Smooth muscle cell of the brain vasculature (primary cell): Measurements from ENCODE around the gene POLR3F.
A peak's percentile ranks its signal among the peaks of the same experiment; 100 is the strongest.
"Not testable (repeated sequence)": the region's sequence is repeated elsewhere in the genome, so short reads cannot be mapped to it uniquely, and the experiment has no call there.

ENCODE experiments used
- DNase-seq: peaks from one replicate; pipeline ENCODE4 v3.0.0-alpha.2; 2012; ENCODE audit warnings: low read depth, low spot score

The POLR3F gene, protein sequence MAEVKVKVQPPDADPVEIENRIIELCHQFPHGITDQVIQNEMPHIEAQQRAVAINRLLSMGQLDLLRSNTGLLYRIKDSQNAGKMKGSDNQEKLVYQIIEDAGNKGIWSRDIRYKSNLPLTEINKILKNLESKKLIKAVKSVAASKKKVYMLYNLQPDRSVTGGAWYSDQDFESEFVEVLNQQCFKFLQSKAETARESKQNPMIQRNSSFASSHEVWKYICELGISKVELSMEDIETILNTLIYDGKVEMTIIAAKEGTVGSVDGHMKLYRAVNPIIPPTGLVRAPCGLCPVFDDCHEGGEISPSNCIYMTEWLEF

GRCh38 chr20:18466894-18467730 is at the start of gene POLR3F, which contains the start of gene DZANK1:
Gene POLR3F (plus strand): TSS chr20:18467390. CDS start chr20:18467507, 117 bp downstream.
Gene DZANK1 (minus strand): TSS chr20:18467030. CDS start chr20:18465358, 1,672 bp downstream.
- peak; percentile 97 for DNase-seq

DNA sequence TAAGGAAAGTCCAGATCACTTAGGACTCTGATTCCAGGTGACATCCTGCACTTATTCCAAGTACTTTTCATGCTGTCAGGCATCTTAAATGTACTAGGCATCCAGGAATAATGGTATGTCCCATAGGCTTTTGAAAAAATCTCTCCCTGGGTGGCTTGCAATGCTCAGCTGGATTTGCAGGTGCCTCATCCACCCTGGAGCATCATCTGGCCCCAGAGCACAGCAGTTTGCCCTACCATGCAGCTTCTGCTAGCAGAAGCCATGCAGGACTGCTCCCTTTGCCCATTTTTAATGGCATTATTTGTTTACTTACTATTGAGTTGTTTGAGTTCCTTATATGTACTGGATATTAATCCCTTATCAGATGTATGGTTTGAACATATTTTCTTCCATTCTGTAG is 45.6 kb upstream of the POLR3F start:
- no peak for DNase-seq

DNA sequence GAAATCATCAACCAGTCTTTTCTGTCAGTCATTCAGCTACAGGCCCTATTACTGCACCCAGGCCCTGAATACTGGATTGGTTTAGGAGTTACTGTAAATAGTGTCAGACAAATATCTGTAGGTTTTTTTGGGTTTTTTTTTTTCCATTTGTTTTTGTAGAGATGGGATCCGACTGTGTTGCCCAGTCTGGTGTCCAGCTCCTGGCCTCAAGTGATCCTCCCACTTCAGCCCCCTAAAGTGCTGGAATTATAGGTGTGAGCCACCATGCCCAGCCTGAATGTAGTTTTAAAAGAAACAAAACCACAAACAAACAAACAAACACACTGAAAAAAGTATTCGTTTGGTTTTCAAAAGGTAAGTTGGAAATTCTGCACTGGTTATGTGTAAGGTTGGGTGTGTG is 40.0 kb upstream of the POLR3F start:
- DNase-seq, result no peak

- peak; percentile 50 for DNase-seq
Measured at GRCh38 chr20:18428490-18429173, 38.6 kb upstream of the POLR3F start.

DNA sequence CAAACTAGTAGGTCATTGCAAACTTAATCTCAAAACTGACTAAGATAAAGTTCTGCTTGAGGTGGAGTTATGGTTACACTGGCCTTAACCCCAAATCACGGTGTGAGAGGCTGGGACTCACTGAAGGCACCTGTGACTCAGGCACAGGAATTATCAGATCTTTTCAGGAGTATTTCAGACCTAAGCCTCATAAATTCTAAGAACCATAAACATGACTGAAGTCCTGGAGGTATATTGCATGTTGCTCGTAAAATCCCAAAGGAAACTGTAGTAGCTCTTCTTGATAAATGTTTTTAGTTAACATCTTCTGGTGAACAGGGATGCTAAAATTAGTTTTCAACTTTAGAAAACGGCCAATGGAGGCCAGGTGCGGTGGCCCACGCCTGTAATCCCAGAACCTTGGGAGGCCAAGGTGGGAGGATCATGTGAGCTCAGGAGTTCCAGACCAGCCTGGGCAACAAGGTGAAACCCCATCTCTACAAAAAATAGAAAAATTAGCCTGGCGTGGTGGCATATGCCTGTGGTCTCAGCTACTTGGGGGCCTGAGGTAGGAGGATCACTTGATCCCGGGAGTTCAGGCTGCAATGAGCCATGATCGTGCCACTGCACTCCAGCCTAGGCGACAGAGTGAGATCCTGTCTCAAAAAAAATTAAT is 36.9 kb upstream of the POLR3F start:
- DNase-seq, result no peak

- DNase-seq, result no peak
Measured at GRCh38 chr20:18431206-18431605, 36.0 kb upstream of the POLR3F start.

- no peak for DNase-seq
Measured at GRCh38 chr20:18436847-18437246, 30.3 kb upstream of the POLR3F start.

GRCh38 chr20:18440403-18440802 is 26.8 kb upstream of the POLR3F start:
- DNase-seq, result no peak

DNA sequence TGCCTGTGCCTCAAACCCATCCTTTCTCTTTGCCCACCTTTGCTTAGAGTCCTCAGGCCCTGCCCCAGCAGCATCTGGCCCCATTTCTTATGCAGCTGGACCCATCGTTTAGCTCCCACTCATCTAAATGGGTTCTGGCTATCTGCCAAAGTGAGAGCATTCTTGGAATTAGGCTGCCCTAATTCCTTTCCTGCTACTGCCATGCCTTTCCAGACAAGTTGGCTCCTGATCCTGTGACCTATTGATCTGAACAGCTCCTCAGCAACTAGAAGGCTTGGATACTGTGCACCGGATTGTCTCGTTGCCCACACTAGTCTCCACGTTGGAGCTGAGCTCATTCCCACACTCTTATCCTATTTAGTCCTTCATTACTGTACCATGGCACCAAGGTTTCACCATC is 23.3 kb upstream of the POLR3F start:
- DNase-seq, result no peak

- DNase-seq, result no peak
Measured at GRCh38 chr20:18456600-18456999, 10.6 kb upstream of the POLR3F start.

DNA sequence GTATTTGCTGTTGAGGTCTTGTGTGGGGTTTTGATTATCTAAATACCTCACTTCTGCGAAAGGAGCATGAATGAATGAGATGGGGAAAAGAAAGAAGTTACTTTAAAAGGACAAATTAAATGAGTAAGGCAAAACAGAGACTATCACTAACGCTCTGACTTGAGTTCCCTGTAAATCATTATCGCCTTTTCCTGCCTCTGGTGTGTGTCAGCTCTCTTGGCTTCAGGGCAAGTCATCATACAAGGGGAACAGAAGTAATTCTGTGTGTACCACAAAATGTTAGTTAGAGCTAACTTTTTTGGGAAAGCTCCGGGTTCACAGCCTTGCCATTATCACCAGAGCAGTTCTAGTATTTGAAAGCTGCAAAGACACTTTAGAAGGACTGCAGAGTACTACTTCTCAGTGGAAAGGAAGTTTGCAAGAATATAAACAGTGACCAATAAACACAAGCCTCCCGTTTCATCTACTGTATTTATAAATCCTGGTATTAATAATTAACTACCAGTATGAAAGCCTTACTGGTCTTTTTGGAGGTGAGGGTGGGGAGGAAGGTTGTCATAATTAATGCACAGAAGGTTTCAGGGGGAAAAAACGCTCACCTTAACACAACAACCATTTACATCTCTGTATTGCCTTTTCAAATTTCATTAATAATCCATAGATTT is 1.5 kb upstream of the POLR3F start:
- no peak for DNase-seq

DNA sequence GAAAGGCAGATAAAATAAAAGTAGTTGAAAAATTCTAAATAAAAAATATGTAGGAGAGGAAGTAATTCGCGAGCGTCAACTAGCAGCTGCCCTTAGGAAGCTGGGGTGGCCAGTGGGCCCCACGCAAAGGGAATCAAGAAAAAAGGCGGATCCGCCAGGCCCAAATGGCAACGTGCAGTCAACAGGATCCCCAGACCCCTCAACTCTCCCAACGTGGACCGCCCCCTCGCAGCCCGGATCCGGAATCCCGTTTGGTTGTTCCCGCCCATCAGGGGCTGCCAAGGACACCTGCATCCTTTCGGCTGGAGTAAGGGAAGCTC is 656 bp upstream of the POLR3F start:
- DNase-seq, result no peak

DNA sequence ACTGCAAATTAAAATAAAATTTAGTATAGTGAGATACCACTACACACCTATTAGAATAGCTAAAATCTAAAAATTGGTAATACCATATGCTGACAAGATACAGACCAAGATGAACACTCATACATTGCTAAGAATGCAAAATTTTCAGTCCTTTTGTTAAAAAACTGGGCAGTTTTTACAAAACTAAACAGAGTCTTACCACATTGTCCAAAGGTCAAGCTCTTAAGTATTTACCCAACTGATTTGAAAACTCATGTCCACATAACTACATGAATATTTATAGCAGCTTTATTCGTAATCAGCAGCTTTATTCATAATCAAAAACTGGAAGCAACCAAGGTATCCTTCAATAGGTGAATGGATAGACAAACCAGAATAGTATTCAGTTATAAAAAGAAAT is 10.0 kb downstream of the POLR3F start:
- no peak for DNase-seq

- no peak for DNase-seq
Measured at GRCh38 chr20:18477821-18478220, 10.6 kb downstream of the POLR3F start.

GRCh38 chr20:18481596-18481995 is 14.4 kb downstream of the POLR3F start:
- DNase-seq, result no peak

DNA sequence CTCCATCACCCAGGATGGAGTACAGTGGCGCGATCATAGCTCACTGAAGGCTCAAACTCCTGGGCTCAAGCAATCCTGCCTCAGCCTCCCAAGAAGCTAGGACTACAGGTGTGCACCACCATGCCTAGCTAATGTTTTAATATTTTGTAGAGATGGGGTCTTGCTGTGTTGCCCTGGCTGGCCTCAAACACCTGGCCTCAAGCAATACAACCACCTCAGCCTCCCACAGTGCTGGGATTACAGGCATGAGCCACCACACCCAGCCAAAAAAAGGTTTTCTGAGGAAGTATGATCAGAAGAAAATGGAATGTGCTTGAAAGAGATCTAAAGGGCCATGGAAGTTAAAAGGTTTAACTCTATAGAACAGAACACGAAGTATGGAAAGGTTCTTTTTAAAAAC is 21.1 kb downstream of the POLR3F start:
- DNase-seq, result no peak

DNA sequence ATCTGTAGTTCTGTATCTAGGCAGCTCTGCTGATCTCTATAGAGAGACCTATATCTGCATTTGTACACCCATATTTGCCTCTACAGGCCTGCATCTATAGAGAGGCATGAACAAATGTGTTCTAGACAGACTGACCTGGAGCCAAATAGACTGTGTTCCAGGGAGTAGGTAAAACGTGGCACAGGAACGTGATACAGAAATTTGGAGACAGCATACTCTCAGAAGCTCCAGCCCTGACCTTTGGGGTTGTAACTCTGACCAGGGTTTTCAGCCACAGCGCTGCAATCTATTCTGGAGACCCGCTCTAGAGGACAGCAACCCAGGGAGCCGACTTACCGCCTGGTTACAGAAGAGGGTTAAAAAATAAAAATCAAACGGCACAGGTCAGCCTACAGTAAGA is 28.9 kb downstream of the POLR3F start:
- no peak for DNase-seq

DNA sequence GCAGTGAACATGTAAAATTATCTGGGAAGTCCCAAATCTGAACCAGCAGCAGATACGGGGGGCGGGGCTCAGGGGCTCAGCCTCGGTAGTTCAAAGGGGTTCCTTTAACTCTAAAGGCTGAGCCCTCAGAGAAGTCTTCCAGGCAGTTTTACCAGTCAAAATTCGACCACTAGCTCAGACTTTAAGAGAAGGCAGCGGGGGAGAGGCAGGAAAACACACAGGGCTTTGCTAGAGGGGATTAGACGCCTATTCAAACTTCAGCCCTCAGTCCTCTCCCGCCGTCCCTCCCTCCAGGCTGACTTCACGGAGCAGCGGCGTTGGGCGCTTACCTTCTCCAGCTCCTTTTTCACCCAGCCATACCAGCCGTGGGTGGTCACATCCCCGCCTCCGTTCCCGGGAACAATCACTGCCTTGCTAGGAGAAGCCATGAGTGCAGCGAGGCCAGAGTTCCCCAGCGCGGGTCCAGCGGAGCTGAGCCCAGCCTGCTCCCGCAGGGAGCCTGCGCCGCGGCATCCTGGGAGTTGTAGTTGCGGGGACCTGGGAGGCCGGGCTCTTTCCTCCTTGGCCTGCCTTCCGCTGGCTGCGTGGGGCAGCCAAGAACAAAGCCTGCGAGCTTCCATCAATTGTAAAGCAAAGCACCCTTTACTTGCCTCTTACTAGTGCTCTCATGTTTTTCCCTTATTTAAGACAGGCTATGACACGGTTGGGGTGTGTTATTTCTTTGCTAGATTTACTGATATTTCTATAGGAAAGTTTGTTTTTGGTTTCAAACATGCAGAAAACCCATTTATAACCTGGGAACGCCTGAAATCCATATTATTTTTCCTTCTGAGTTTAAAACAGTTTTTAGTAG is 29.8 kb downstream of the POLR3F start, which contains the start of gene RBBP9:
Gene RBBP9, minus strand, starts transcription at position 486 of the 853 bp plus-strand sequence. Its CDS starts 58 bp downstream, at position 428.
- peak; percentile 47 for DNase-seq

DNA sequence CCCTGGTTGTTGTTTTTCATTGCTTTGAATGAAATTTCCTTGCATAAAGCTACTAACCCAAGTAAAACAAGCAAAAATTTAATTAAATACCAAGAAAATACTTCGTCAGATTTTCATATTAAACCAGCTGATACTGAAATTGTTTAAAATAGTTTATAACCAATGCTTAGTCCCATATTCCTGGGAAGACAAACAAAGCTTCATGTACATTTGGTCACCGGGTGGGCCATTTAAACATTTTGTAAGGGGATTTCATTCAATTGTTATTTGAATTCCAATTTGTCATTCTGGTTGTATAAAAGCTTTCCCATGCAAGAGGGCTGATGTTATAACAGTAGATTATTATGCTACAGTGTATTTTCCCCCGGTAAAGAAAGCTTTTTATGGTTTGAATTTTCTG is 30.4 kb downstream of the POLR3F start:
- no peak for DNase-seq

DNA sequence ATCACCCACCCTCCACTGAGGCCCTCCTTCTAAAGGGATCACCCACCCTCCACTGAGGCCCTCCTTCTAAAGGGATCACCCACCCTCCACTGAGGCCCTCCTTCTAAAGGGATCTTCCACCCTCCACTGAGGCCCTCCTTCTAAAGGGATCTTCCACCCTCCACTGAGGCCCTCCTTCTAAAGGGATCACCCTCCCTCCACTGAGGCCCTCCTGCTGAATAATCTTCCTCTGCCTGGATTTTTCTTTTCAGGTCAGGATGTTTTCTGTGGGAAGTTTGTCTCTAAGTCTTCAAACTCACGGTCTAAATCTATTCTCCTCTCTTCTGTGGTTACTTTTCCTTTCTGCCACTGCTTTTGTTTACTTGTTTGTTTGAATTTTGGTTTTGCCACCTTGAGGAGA is 34.5 kb downstream of the POLR3F start:
- not testable (repeated sequence) for DNase-seq
